Measurements from ENCODE around the gene MAN1A2. TPM values are rescaled to one million over a fixed set of nuclear protein-coding genes. Genes with fewer than 3 reads are reported as not detected.
"Not testable (repeated sequence)": the region's sequence is repeated elsewhere in the genome, so short reads cannot be mapped to it uniquely, and the experiment has no call there.

Gene MAN1A2
- total and polyA plus RNA-seq, 2 experiments from 2014 or later: 22.8 to 48.1 TPM

DNA sequence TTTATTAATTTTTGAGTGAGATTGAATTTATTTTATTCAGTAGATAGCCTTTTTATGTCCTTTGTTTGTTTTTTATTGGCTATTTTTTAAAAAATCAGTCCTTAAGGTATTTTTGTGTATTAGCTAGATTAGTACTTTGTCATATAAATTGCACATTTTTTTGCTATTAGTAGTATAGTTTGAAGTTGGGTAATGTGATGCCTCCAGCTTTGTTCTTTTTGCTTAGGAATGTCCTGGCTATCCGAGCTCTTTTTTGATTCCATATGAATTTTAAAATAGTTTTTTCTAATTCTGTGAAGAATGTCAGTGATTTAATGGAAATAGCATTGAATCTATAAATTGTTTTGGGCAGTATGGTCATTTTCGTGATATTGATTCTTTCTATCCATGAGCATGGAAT, 80.4 kb downstream of the MAN1A2 start:
- H3K9me3 ChIP-seq (ENCODE audit: low read depth): no peaks in the 10 kb centered on the region
- in situ Hi-C loops (cut with MboI): no loop called here
- peak; percentile 43 for DNase-seq
- peaks cover 14% of the 10 kb centered on the region; the same call in 1 of the 2 replicates for H3F3A ChIP-seq (ENCODE audit: insufficient read depth)
- no peak overlapping the region for H3K4me3 ChIP-seq
- TF ChIP-seq EZH2 (IDR thresholded peaks at IDR 0.05; ENCODE audit: insufficient read depth, poor library complexity, severe bottlenecking) (no peak), EZH2phosphoT487 (IDR thresholded peaks at IDR 0.05; ENCODE audit: insufficient read depth, low read depth) (no peak)
- H3K4me1 ChIP-seq (ENCODE audit: insufficient read depth): peaks cover 15% of the 10 kb centered on the region
- no peak overlapping the region for H3K27ac ChIP-seq
- H2AFZ ChIP-seq: no peak overlapping the region
- H3K9me2 ChIP-seq (ENCODE audit: insufficient read depth): no peaks in the 10 kb centered on the region
- no peak overlapping the region for H3K9ac ChIP-seq
- H4K20me1 ChIP-seq (ENCODE audit: insufficient read depth): no peaks in the 10 kb centered on the region
- 66 to 70% methylated on average over 2 of the region's 2 CpGs for WGBS, 2 experiments (ENCODE audit: low coverage in 1 of 2, low lambda C conversion rate in 2 of 2, missing lambda C conversion rate in 2 of 2)
- peak overlapping the region; percentile 14 for H3K4me2 ChIP-seq (ENCODE audit: unreplicated experiment)
- H3K36me3 ChIP-seq (ENCODE audit: low read depth): peaks cover 9% of the 10 kb centered on the region; the same call in 1 of the 2 replicates
- H3K27me3 ChIP-seq (replicated peaks; ENCODE audit: insufficient read depth): no peaks in the 10 kb centered on the region
- H3K79me2 ChIP-seq (ENCODE audit: insufficient read depth): 0 out of 2 replicates have a peak, but pooled peaks cover 4% of the 10 kb centered on the region

DNA sequence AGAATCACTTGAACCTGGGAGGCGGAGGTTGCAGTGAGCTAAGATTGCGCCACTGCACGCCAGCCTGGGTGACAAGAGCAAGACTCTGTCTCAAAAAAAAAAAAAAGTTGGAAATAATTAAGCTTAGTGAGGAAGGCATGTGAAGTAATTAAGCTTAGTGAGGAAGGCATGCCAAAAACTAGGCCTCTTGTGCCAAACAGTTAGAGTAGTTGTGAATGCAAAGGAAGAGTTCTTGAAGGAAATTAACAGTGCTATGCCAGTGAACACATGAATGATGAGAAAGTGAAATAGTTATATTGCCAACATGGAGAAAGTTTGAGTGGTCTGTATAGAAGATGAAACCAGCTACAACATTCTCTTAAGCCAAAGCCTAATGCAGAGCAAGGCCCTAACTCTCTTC, 85.0 kb downstream of the MAN1A2 start:
- 98 to 100% methylated on average over 3 of the region's 3 CpGs for WGBS, 2 experiments (ENCODE audit: low coverage in 1 of 2, low lambda C conversion rate in 2 of 2, missing lambda C conversion rate in 2 of 2)
- no peak for TF ChIP-seq EZH2 (IDR thresholded peaks at IDR 0.05; ENCODE audit: insufficient read depth, poor library complexity, severe bottlenecking)
- no peak for TF ChIP-seq EZH2phosphoT487 (IDR thresholded peaks at IDR 0.05; ENCODE audit: insufficient read depth, low read depth)
- no peak overlapping the region for H3K4me3 ChIP-seq
- H3K79me2 ChIP-seq (ENCODE audit: insufficient read depth): 0 out of 2 replicates have a peak, but pooled peaks cover 3% of the 10 kb centered on the region
- no peak overlapping the region for H3K4me2 ChIP-seq (ENCODE audit: unreplicated experiment)
- H3K27me3 ChIP-seq (replicated peaks; ENCODE audit: insufficient read depth): no peaks in the 10 kb centered on the region
- H3K9me3 ChIP-seq (ENCODE audit: low read depth): no peaks in the 10 kb centered on the region
- no peak overlapping the region for H3K27ac ChIP-seq
- 0 out of 2 replicates have a peak, but pooled peaks cover 4% of the 10 kb centered on the region for H3K36me3 ChIP-seq (ENCODE audit: low read depth)
- H3F3A ChIP-seq (ENCODE audit: insufficient read depth): peaks cover 14% of the 10 kb centered on the region; the same call in 1 of the 2 replicates
- DNase-seq: no peak
- no peak overlapping the region for H3K9ac ChIP-seq
- peaks cover 13% of the 10 kb centered on the region for H3K4me1 ChIP-seq (ENCODE audit: insufficient read depth)
- H2AFZ ChIP-seq: no peak overlapping the region
- H3K9me2 ChIP-seq (ENCODE audit: insufficient read depth): no peaks in the 10 kb centered on the region
- in situ Hi-C loops (cut with MboI): no loop called here
- H4K20me1 ChIP-seq (ENCODE audit: insufficient read depth): no peaks in the 10 kb centered on the region

DNA sequence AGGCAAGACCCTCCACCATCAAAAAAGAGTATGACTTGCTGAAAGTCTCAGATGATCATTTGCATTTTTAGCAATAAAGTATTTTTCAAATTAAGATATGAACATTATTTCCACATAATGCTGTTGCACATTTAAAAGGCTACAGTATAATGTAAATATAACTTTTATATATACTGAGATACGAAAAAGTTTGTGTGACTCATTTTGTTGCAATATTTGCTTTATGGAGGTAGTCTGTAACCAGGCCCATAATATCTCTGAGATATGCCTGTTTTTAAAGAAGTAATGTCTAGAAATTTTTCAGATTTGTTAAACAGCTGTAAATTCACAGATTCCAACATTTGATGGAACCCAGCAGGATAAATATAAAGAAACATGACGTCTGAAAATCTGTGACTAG, 86.7 kb downstream of the MAN1A2 start:
- no peak for DNase-seq
- Histone ChIP-seq H3K36me3 (ENCODE audit: low read depth) (0 out of 2 replicates have a peak, but pooled peaks cover 4% of the 10 kb centered on the region), H3K27me3 (replicated peaks; ENCODE audit: insufficient read depth) (no peaks in the 10 kb centered on the region), H3K27ac (no peak overlapping the region), H4K20me1 (ENCODE audit: insufficient read depth) (no peaks in the 10 kb centered on the region), H3K4me3 (no peak overlapping the region), H3K9me3 (ENCODE audit: low read depth) (no peaks in the 10 kb centered on the region), H3K9ac (no peak overlapping the region), H3F3A (ENCODE audit: insufficient read depth) (no peaks in the 10 kb centered on the region), H2AFZ (no peak overlapping the region), H3K4me1 (ENCODE audit: insufficient read depth) (no peaks in the 10 kb centered on the region), H3K79me2 (ENCODE audit: insufficient read depth) (0 out of 2 replicates have a peak, but pooled peaks cover 3% of the 10 kb centered on the region), H3K4me2 (ENCODE audit: unreplicated experiment) (no peak overlapping the region), H3K9me2 (ENCODE audit: insufficient read depth) (no peaks in the 10 kb centered on the region)
- in situ Hi-C loops (cut with MboI): no loop called here
- TF ChIP-seq EZH2phosphoT487 (IDR thresholded peaks at IDR 0.05; ENCODE audit: insufficient read depth, low read depth) (no peak), EZH2 (IDR thresholded peaks at IDR 0.05; ENCODE audit: insufficient read depth, poor library complexity, severe bottlenecking) (no peak)
- 74% methylated on average over 2 of the region's 2 CpGs for WGBS, 2 experiments (ENCODE audit: low coverage in 1 of 2, low lambda C conversion rate in 2 of 2, missing lambda C conversion rate in 2 of 2)

DNA sequence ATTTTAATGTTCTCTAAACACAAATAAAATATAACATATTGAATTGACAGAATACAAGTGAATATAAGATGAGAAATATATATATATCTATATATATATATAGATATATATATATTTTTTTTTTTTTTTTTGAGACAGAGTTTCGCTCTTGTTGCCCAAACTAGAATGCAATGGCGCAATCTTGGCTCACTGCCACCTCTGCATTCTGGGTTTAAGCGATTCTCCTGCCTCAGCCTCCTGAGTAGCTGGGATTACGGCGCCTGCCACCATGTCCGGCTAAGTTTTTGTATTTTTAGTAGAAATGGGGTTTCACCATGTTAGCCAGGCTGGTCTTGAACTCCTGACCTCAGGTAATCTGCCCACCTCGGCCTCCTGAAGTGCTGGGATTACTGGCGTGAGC, 91.2 kb downstream of the MAN1A2 start:
- 96 to 100% methylated on average over 8 of the region's 8 CpGs for WGBS, 2 experiments (ENCODE audit: low coverage in 1 of 2, low lambda C conversion rate in 2 of 2, missing lambda C conversion rate in 2 of 2)
- H3K9me3 ChIP-seq (ENCODE audit: low read depth); H3K4me1 ChIP-seq (ENCODE audit: insufficient read depth); H4K20me1 ChIP-seq (ENCODE audit: insufficient read depth); H3K27ac ChIP-seq; H3K36me3 ChIP-seq (ENCODE audit: low read depth); H2AFZ ChIP-seq; H3K4me2 ChIP-seq (ENCODE audit: unreplicated experiment); H3K4me3 ChIP-seq; H3K9me2 ChIP-seq (ENCODE audit: insufficient read depth); H3K27me3 ChIP-seq (replicated peaks; ENCODE audit: insufficient read depth); H3K79me2 ChIP-seq (ENCODE audit: insufficient read depth); H3F3A ChIP-seq (ENCODE audit: insufficient read depth); in situ Hi-C loops (cut with MboI); DNase-seq; H3K9ac ChIP-seq: not testable (repeated sequence)

- no peaks in the 10 kb centered on the region for H3K9me2 ChIP-seq (ENCODE audit: insufficient read depth)
- H2AFZ ChIP-seq: no peak overlapping the region
- TF ChIP-seq EZH2phosphoT487 (IDR thresholded peaks at IDR 0.05; ENCODE audit: insufficient read depth, low read depth) (no peak), EZH2 (IDR thresholded peaks at IDR 0.05; ENCODE audit: insufficient read depth, poor library complexity, severe bottlenecking) (no peak)
- no peak overlapping the region for H3K27ac ChIP-seq
- in situ Hi-C loops (cut with MboI): no loop called here
- DNase-seq: peak; percentile 26
- H3K79me2 ChIP-seq (ENCODE audit: insufficient read depth): no peaks in the 10 kb centered on the region
- H3K9ac ChIP-seq: no peak overlapping the region
- no peaks in the 10 kb centered on the region for H3K9me3 ChIP-seq (ENCODE audit: low read depth)
- H3F3A ChIP-seq (ENCODE audit: insufficient read depth): 0 out of 2 replicates have a peak, but pooled peaks cover 6% of the 10 kb centered on the region
- peaks cover 8% of the 10 kb centered on the region for H3K4me1 ChIP-seq (ENCODE audit: insufficient read depth)
- no peaks in the 10 kb centered on the region for H3K27me3 ChIP-seq (replicated peaks; ENCODE audit: insufficient read depth)
- peak overlapping the region; percentile 9 for H3K4me2 ChIP-seq (ENCODE audit: unreplicated experiment)
- H3K36me3 ChIP-seq (ENCODE audit: low read depth): peaks cover 11% of the 10 kb centered on the region; the same call in 1 of the 2 replicates
- H4K20me1 ChIP-seq (ENCODE audit: insufficient read depth): no peaks in the 10 kb centered on the region
- H3K4me3 ChIP-seq: no peak overlapping the region
Observed at GRCh38 chr1:117466761-117467160, 99.5 kb downstream of the MAN1A2 start.
